GM19193 (cell line): ENCODE data around the gene NEK10.

Experiments used
- POLR2A ChIP-seq: IDR thresholded peaks from 4 replicates; pipeline ENCODE4 v1.6.1; 2011; ENCODE audit not compliant: insufficient read depth, insufficient read length; ENCODE audit errors: extremely low read depth

Gene NEK10

GRCh38 chr3:27244374-27244773 is 124.8 kb downstream of the NEK10 start:
- no peak for TF ChIP-seq POLR2A

DNA sequence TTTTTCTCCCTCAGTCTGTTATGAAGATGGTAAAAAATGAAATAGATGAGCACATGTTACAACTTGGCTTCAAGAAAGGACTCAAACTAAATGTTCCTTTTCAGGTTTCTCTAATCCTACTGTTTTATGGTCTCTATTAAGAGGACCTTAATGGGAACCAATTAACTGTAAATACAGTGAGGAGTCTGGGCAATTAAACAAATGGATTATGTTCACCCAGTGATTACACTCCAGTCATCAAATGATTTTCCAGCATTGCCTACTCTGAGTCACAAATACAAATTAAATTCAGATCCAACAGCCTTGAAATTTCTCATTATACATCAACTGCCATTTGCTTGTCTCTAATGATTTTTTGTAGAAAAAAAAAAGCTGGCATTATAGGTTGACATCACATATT is 129.2 kb downstream of the NEK10 start:
- no peak for TF ChIP-seq POLR2A

DNA sequence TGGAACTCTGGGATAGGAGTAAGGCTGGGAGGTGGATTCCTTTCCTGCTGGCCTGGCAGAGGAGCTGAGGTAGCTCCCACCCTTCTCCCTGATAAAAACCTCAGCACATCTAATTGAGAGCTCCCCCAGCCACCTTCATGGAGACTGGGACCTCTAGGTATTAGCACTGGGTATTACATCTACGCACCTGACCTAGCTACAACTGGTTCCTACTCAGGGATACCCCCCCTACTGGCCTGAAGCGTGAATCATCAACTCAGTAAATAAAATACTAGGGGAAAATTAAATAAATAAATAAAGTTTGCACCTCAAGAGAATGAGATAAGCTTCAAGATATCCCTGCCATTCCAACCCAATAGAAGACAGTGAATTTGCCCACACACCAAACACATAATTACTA is 140.4 kb downstream of the NEK10 start:
- TF ChIP-seq POLR2A: no peak

DNA sequence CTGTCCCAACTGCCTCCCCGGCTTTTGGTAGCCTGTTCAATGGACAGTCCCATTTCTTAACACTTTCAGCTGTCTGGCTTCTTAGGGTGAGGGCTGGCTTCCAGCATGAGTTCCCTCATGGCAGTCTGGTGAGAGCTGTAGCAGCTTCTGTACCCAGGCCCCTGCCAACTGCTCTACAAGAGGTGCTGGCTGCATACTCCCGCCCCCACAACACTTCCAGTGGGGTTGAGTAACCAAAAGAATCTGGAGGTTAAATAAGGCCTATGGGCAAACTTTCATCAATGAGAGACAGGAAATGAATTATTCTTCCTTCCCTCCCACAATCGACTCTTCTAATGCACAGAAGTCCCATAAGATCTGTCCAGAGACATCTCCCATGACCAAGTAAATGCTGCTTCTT is 145.0 kb downstream of the NEK10 start:
- TF ChIP-seq POLR2A: no peak

DNA sequence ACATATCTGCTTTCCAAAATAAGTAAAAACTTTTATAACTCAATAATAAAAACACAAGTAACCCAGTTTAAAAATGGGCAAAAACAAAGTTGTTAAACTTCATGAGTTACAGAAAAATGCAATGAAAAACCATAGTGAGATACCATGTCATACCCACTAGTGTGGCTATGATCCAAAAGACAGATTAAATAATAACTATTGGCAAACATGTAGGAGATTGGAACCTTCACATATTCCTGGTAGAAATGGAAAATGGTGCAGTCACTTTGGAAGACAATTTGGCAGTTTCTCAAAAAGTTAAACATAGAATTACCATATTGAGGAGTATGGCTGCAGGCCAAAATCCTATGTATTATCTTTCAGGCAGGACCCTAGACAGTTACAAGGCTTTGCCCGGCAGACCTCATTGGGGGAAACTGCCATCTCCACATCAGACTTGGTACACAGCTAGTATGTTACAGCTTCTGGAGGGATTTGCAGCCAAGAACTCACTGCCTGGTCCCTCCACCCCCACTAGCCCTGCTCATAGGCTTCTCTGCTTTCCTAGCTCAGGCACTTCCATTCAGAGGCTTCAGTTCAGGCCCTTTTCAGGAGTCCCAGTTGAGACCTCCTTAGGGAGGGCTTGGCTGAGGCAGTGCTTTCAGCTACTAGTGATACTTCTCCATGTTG is 147.8 kb downstream of the NEK10 start:
- TF ChIP-seq POLR2A: no peak

GRCh38 chr3:27220166-27220565 is 149.0 kb downstream of the NEK10 start:
- no peak for TF ChIP-seq POLR2A

DNA sequence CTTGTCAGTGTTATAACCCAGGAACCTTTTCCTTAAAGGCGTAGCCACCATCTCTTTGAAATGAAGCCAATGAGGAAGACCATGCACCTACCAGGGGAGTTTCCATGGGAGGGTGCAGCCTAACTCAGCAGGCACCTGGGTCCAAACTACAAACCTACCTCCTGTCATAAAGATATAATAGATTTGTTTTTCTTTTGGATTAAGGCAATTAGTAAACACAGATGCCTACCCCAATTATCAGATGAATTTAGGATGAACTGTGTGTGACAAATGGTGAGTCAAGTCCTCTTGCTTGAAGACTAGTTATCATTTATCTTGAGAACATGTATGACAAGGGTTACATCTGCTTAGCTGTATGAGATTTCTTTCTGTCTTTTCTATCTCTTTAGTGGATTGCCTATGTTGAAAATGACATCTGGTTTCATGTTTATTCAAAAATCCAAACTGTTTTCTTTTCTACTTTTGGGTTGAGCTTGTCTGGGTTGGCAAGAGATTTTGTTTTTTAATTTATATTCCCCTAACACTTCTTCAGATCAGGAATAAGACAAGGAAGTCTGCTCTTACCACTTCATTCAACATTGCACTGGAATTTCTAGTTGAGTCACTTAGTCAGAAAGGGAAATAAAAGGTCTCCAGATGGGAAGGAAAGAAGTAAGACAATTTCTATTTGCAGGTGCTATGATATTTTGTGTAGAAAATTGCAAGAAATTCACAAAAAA is 149.9 kb downstream of the NEK10 start:
- no peak for TF ChIP-seq POLR2A

GRCh38 chr3:27216955-27217552 is 152.1 kb downstream of the NEK10 start:
- no peak for TF ChIP-seq POLR2A

DNA sequence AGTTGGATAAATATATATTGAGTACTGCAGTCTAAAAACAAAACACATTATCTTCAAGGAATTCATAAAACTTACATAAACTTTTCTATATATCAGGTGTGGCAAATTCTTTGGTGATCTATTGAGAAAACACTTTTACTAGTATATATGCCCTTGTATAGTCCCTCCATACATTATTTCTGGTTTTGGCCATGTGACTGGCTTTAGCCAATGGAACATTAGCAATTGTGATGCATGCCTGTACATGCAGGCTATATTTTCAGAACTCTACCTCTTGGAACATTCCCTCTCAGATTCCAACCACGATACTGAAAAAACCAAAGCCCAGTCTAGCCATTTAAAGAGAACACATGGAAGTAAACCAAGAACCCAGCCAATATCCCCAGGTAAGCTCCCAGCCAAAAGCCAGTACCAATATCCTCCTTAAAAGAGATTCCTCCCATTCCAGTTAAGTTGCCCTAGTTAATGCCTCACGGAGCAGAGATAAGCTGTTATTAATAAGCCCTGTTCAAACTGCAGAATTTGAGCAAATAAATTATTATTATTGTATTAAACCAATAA is 152.8 kb downstream of the NEK10 start:
- TF ChIP-seq POLR2A: no peak

GRCh38 chr3:27213450-27213849 is 155.7 kb downstream of the NEK10 start:
- no peak for TF ChIP-seq POLR2A

DNA sequence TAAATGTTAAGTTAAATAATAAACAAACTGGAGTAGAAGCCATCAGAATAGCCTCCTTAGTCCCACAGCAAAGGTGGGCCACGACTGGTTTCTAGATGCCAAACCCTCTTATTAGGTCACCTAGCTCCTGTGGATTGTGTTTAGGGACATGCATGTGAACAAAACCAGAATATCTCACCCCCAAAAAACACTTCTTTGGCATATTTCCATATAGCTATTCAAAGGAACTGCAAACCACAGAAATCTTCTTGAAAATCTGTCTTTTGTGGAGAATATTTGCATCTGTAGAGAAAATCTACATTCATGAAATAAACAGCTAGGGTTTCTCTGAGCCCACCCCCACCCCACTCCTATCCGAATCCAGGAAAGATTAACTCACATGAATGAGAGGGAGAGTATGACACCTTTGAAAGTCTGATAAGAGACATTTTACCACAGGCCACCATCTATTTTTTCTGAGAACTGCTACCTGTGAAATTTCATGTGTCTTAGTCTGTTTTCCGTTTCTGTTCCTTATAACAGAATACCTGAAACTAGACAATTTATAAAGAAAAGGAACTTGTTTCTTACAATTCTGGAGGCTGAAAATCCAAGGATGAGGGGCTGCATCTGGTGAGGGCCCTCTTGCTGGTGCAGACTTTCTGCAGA is 159.4 kb downstream of the NEK10 start:
- no peak for TF ChIP-seq POLR2A

GRCh38 chr3:27208961-27209616 is 160.1 kb downstream of the NEK10 start:
- TF ChIP-seq POLR2A: no peak

DNA sequence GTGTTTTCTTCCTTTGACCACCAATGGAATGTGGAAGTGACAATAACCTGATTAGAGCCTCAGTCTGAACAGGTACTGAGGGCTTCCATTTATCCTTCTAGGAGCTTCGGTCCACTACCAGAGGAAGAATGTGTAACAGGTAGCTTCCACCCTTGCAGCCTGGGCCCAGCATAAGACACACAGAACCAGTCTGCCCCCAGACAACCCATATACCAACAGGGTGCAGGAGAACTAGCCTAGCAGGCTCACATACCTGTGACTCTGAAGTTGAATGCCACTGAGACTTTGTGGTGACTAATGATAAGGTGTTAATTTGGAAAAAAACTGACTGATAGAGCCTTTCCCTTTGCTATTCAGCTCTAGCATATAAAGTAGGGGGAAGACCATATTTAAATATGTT is 166.2 kb downstream of the NEK10 start:
- TF ChIP-seq POLR2A: no peak

DNA sequence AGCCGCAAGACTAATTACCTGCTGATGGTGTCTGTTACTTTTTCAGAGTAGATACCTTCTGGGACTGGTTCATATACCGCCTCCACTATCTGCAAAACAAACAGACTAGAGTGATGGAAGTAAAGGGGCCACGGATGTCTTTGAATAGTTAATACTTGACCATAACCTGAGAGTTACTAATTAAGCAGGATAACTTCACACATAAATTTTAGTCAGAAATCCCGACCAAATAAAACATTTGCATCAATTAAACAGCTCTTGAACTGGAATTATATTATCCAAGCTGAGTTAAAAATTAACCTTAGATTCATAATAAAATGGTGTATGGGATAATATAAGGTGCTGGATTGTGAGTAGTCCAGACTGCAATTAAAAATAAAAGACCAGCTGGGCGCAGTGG is 167.7 kb downstream of the NEK10 start:
- no peak for TF ChIP-seq POLR2A
